GM18505 (cell line): ENCODE data around the gene VSTM1.
"Not testable (repeated sequence)": the region's sequence is repeated elsewhere in the genome, so short reads cannot be mapped to it uniquely, and the experiment has no call there.

Experiments used
- ATAC-seq: cut with Tn5 transposase; IDR thresholded peaks from one replicate; pipeline ENCODE4 v1.9.1; 2021; ENCODE audit not compliant: unreplicated experiment
- POLR2A ChIP-seq: IDR thresholded peaks from 4 replicates; pipeline ENCODE4 v1.6.1; 2011; ENCODE audit warnings: borderline replicate concordance; ENCODE audit not compliant: insufficient read depth, insufficient read length; ENCODE audit errors: extremely low read depth

Gene VSTM1, protein sequence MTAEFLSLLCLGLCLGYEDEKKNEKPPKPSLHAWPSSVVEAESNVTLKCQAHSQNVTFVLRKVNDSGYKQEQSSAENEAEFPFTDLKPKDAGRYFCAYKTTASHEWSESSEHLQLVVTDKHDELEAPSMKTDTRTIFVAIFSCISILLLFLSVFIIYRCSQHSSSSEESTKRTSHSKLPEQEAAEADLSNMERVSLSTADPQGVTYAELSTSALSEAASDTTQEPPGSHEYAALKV

DNA sequence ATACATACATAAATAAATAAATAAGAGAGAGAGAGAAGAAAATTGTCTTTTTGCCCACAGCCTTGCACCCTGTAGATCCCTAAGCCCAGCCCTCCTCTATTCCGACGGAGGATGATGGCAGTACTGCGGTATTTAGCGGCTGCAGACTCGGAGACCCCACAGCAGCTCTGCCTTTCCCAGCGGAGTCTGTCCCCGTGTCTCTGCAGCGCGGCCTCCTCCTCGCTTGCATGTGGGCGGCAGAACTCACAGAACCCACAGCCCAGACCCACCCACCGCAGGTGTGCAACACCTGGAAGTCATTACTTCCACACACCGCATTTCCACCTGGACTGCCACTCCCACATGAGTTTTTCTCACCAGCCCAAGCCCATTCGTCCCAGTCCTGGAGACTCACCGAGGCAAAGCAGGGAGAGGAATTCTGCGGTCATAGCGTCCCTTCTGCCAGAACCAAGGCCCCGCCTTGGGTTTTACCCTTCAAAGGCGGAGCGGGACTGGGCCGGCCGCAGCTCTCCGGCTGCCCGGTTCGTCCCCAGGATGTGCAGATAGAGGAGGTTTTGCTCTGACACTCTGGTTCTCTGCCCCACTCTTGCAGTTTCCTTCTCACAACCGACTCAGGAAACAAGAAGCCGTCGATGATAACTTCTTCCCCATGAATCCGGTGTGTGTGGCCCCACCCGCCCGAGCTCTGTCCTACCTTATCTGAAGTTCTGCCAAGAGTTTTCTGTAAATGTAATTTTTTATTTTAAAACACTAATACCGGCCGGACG is at the start of gene VSTM1:
Gene VSTM1 (minus strand): TSS at position 548 of the 767 bp plus-strand sequence. CDS start 120 bp downstream, at position 428.
- ATAC-seq: no peak
- no peak for TF ChIP-seq POLR2A

DNA sequence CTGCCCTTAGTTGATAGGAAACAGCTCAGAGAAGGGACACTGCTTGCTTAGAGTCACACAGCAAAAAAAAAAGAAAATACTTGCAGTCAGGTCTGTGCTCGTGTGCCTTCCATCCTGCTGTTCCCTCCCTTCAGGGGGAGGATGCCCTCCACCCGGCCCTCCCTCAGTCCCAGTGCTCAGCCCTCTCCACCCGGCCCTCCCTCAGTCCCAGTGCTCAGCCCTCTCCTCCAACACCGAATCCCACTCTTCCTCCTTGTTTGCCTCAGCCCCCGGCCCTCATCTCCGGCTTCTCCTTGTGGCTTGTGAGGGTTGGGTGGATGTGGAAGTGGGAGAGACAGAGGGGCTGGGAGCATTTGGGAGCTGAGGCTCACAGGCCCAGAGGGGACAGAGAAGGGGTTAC is 46.0 kb upstream of the VSTM1 start:
- no peak for ATAC-seq
- TF ChIP-seq POLR2A: no peak

DNA sequence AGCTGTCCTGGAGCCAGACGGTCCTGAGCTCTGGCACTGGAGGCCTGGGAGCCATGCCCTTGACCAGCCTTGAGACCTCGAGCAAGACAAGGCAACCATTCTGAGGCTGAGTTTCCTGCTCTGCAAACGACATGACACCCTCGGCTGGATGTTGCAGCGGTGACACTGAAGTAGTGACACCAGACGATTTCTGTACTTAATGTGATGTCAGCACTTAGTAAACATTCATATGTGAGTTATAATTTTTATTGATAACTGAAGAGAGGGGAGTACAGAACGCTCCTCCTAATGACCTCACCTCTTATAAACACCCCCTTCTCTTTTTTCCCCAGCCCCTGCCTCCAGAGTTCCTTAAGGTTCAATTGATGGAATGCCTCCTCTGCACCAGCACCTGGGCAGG is 44.8 kb upstream of the VSTM1 start:
- no peak for TF ChIP-seq POLR2A
- no peak for ATAC-seq

DNA sequence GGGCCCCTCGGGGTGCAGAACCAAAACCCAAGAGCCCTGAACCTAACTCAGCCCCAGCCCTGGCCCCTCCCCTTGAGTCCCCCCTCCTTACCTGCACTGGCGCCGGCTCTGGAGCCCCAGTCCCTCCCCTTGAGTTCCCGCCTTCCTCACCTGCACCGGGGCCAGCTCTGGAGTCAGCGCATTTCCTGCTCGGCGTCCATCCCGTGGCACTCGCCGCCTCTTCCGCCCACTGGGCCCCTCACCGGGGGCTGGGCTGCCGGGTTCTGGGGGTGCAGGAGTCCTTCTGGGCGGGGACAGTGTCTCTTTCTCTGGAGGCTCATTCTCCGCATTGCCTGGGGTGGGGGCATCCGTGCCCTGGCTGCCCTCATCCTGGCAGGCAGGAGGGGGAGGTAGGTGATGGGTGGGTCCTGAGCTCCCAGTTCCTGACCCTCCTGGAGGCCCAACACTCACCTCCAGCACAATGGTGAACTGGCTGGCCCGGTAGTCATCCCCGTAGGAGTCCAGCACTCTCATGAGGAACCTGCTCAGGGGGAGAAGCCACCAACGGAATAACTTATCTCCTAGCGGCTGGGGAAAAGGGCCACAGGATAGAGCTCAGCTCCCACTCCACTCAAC is 44.3 kb upstream of the VSTM1 start:
- ATAC-seq: no peak

DNA sequence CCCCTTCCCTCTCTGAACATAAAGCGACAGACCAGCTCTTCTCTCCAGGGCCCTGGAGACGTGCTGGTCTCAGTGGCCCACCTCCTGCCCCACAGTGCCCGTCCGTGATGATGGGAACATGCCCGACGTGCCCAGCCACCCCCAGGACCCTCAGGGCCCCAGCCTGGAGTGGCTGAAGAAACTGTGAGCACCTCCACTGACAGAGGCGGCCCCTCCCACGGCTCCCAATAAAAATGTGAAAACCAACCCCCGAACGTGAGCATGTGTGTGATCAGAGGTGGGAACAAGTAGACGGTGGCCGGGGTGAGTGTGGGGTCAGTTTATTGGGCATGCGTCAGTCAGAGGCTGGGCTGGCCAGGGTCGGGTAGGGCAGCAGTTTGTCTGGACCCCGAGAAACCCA is 43.0 kb upstream of the VSTM1 start:
- no peak for TF ChIP-seq POLR2A
- no peak for ATAC-seq

More for the DNA sequence above, 44.3 kb upstream of the VSTM1 start:
- TF ChIP-seq POLR2A: no peak

DNA sequence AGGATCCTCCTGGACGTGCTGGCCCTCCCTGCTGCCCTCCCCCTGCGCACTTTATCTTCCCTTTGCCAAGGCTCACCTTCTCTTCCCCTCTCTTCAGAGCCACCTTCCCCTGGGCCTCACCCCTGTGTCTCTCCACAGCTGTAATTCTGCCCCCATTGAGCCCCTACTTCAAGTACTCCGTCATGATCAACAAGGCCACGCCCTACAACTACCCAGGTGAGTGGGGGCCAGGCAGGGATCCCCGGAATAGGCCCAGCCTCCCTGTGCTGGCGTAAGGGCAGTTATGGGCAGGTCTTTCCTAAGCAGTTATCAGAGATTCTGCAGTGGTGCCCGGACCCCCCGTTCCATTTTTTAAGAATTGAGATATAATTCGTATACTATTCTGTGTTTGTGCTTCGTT is 42.1 kb upstream of the VSTM1 start:
- ATAC-seq: no peak
- TF ChIP-seq POLR2A: no peak

DNA sequence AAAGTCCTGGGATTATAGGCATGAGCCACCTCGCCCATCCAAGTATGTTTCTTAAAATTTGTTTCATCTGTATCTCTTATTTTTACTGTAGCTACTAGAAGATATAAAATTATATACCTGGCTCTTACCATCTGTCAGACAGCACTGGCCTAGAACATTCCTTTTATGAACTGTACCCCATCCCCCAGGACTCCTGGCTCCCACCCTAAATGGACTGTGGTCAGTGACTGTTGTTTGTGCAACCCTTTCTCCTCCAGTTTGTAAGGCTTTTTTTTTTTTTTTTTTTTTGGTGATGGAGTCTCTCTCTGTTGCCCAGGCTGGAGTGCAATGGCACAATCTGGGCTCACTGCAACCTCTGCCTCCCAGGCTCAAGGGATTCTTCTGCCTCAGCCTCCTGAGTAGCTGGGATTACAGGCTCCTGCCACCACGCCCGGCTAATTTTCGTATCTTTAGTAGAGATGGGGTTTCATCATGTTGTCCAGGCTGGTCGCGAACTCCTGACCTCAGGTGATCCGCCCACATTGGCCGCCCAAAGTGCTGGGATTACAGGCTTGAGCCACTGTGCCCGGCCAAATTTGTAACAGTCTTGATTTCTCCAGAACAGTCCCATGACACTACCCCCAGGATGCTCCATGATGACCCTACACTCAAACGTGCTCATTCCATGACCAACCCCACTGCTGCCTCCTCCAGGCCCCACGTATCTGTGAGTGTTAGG is 41.5 kb upstream of the VSTM1 start:
- no peak for TF ChIP-seq POLR2A
- ATAC-seq: no peak

DNA sequence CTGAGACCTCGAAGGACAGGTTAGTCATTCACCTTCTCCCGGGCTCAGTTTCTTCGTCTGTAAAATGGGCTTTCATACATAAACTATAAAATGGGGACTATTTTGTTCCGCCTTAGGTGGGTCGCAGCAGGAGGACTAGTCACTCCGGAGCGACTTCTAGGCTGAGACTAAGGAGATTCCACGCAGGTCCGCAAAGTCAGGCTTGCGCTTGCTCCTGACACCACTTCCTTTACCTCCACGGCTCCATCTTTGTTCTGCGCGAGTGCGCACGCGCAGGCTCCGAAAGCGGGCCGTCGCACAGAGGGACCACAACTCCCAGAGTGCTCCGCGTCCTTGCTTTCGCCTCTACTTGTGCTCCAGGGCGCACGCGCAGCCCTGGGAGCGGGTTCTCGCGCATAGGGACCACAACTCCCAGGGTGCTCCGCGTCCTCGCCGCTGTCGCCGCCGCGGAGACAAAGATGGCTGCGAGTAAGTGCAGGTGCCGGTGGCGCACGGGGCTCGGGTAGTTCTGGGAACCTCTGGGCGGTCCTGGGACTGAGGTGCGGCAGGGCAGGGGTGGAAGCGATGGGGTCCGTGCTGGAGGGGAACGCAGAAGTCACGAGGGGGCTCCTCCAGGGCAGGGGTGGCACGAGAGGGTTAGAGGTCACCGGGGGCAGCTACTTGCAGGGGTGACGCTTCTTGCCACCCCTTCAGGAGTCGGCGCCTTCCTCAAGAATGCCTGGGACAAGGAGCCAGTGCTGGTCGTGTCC is 38.9 kb upstream of the VSTM1 start, which contains the start of gene NDUFA3:
Gene NDUFA3 (plus strand): TSS at position 435 of the 749 bp plus-strand sequence. CDS start 24 bp downstream, at position 459.
- peak; percentile 91 for TF ChIP-seq POLR2A

DNA sequence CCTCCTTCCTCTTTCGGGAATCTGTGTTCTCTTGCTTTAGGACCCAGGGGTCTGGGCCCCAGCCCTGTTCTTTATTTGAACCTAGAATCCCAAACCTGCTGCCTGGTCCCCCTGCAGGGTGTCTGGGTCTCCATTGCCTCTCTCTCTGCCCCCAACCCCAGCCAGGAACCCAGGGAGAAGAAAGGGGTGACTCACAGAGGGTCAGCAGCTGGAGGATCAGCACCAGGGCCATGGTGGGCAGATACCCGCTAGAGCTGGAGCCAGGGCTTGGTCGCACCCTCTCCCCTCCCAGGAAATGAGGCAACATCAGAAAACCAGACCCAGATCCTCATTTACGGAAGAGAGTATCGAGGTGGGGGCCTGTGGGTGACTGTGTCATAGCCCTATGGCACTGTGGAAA is 36.9 kb upstream of the VSTM1 start, which contains the start of gene OSCAR:
Gene OSCAR (minus strand): TSS at position 243 of the 400 bp plus-strand sequence. CDS start 11 bp downstream, at position 232.
- no peak for TF ChIP-seq POLR2A
- ATAC-seq: no peak

More for the DNA sequence above, 38.9 kb upstream of the VSTM1 start, which contains the start of gene NDUFA3:
- peak; percentile 93 for ATAC-seq

DNA sequence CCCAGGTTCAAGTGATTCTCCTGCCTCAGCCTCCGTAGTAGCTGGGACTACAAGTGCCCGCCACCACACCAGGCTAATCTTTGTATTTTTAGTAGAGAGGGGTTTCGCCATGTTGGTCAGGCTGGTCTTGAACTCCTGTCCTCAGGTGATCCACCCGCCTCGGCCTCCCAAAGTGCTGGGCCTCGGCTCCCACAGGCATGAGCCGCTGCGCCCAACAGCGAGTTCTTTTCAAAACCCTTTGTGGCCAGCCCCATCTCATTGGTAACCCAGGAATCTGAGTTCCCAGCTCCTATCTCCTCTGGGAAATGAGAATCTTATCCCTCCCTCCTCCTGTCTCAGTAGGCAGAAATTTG is 36.2 kb upstream of the VSTM1 start:
- ATAC-seq: not testable (repeated sequence)

DNA sequence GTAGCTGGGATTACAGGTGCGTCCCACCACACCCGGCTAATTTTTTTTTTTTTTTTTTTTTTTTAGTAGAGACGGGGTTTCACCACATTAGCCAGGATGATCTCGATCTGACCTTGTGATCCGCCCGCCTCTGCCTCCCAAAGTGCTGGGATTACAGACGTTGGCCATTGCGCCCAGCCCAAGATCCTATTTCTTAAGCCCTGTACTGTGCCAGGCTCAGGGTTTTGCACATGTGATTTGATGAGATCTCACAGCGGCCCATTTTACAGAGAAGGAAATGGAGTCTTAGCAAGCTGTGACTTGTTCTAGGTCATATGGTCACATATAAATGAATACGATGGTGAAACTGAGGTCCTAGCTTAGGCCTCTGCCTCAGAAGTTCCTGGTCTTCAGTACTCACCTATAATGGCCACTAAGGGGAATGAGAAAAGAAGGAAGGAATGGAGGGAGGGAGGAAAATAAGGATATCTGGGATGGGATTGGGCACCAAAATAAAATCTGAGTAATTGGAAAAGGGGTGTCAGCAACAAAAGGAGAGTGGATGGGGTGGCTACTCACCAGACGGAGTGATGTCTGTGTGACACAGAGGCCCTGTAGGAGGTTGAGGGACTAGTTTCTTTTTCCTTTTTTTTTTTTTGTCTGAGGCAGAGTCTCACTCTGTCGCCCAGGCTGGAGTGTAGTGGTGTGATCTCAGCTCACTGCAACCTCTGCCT is 35.6 kb upstream of the VSTM1 start:
- no peak for TF ChIP-seq POLR2A
- no peak for ATAC-seq

DNA sequence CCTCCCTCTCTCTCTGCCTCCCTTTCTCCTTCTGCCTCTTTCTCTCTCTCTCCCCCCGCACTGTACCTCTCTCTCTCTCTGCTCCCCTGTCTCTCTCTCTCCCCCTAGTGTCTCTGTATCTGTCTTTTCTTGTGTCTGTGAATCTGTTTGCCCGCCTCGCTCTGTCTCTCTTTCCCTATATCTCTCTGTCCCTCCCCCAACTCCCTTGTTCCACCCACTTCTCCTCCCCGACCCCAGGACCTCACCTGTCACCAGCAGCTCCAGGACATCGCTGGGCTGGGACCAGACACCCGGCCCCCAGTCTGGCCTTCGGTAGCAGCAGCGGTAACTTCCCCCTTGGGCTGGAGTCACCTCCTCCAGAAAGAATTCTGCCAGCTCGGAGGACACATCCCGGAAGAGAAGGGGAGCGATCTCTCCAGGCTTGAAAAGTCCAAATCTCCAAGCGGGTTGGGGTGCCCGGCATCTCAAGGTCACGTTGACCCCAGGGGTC is 33.0 kb upstream of the VSTM1 start:
- ATAC-seq: no peak
- no peak for TF ChIP-seq POLR2A

DNA sequence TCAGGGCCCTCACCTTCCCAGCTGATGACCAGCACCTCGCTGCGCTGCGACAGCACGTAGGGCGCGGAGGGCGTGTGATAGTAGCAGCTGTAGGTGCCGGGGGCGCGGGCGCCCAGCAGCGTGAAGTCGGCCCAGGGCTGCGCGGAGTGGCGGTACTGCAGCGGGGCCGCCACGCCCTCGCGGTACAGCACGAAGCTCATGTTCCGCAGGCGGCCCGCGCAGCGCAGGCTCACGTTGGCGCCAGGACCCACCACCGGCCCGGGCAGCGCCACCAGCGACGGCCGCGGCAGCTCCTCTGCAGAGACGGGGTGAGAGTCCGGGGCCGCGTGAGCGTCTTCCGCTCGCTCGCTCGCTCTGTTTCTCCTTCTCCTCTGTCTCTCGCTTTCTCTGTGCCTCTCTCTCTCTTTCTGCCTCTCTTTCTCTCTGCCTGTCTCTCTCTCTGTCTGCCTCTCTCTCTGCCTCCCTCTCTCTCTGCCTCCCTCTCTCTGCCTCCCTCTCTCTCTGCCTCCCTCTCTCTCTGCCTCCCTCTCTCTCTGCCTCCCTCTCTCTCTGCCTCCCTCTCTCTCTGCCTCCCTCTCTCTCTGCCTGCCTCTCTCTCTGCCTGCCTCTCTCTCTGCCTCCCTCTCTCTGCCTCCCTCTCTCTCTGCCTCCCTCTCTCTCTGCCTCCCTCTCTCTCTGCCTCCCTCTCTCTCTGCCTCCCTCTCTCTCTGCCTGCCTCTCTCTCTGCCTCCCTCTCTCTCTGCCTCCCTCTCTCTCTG is 32.3 kb upstream of the VSTM1 start:
- ATAC-seq: not testable (repeated sequence)
